Endothelial cell of umbilical vein (primary cell): ENCODE measurements around the gene MYCBP2.

Source experiments
- EZH2 ChIP-seq: IDR thresholded peaks from 2 replicates; pipeline ENCODE4 v1.6.1; 2012; ENCODE audit warnings: borderline replicate concordance, low read depth, mild to moderate bottlenecking, moderate library complexity, low read length, inconsistent platforms; ENCODE audit not compliant: severe bottlenecking
- FOS ChIP-seq: IDR thresholded peaks from 2 replicates; pipeline ENCODE4 v1.6.1; 2011; ENCODE audit warnings: mild to moderate bottlenecking, low read length, moderate library complexity, borderline replicate concordance; ENCODE audit not compliant: insufficient read depth
- MYC ChIP-seq: IDR thresholded peaks from one replicate; pipeline ENCODE4 v1.6.1; 2011; ENCODE audit warnings: mild to moderate bottlenecking, low read depth, low read length
- POLR2A ChIP-seq: IDR thresholded peaks from 2 replicates; pipeline ENCODE4 v1.6.1; 2012; ENCODE audit warnings: low read depth, mild to moderate bottlenecking, control low read depth, low read length
- POLR2AphosphoS5 ChIP-seq: IDR thresholded peaks from 2 replicates; pipeline ENCODE4 v1.6.1; 2012; ENCODE audit warnings: low read depth, mild to moderate bottlenecking, control low read depth, low read length, moderate library complexity; ENCODE audit not compliant: insufficient read depth
- TF ChIP-seq, protein P1 (sequence below), 2 donors: IDR thresholded peaks; 1 replicate in 1 of 2; 2 replicates in 1 of 2; pipeline ENCODE4 v1.5.1; 2011; ENCODE audit warnings: low read length in 2 of 2, mild to moderate bottlenecking in 2 of 2, moderate library complexity in 2 of 2, control low read depth in 1 of 2, inconsistent platforms in 1 of 2, low read depth in 1 of 2; ENCODE audit not compliant: insufficient read depth in 1 of 2; ENCODE audit errors: extremely low read depth in 1 of 2
- TF ChIP-seq, protein P2 (sequence below): IDR thresholded peaks from 2 replicates; pipeline ENCODE4 v1.6.1; 2011; ENCODE audit not compliant: insufficient read depth, insufficient read length

GRCh38 chr13:77042566-77043177 lies 284.2 kb downstream of the MYCBP2 start:
- TF ChIP-seq, protein P1, sequence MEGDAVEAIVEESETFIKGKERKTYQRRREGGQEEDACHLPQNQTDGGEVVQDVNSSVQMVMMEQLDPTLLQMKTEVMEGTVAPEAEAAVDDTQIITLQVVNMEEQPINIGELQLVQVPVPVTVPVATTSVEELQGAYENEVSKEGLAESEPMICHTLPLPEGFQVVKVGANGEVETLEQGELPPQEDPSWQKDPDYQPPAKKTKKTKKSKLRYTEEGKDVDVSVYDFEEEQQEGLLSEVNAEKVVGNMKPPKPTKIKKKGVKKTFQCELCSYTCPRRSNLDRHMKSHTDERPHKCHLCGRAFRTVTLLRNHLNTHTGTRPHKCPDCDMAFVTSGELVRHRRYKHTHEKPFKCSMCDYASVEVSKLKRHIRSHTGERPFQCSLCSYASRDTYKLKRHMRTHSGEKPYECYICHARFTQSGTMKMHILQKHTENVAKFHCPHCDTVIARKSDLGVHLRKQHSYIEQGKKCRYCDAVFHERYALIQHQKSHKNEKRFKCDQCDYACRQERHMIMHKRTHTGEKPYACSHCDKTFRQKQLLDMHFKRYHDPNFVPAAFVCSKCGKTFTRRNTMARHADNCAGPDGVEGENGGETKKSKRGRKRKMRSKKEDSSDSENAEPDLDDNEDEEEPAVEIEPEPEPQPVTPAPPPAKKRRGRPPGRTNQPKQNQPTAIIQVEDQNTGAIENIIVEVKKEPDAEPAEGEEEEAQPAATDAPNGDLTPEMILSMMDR (IDR thresholded peaks at IDR 0.05; ENCODE audit: extremely low read depth in 1 of 2, insufficient read depth in 1 of 2, low read depth in 1 of 2, low read length in 2 of 2), result no peak
- TF ChIP-seq EZH2 (no peak), POLR2A (no peak), POLR2AphosphoS5 (no peak), FOS (no peak), MYC (no peak)
- TF ChIP-seq, protein P2, sequence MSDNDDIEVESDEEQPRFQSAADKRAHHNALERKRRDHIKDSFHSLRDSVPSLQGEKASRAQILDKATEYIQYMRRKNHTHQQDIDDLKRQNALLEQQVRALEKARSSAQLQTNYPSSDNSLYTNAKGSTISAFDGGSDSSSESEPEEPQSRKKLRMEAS, result no peak
